Measurements from ENCODE around the gene EEF2.
"Not testable (repeated sequence)": the region's sequence is repeated elsewhere in the genome, so short reads cannot be mapped to it uniquely, and the experiment has no call there.

The EEF2 gene

DNA sequence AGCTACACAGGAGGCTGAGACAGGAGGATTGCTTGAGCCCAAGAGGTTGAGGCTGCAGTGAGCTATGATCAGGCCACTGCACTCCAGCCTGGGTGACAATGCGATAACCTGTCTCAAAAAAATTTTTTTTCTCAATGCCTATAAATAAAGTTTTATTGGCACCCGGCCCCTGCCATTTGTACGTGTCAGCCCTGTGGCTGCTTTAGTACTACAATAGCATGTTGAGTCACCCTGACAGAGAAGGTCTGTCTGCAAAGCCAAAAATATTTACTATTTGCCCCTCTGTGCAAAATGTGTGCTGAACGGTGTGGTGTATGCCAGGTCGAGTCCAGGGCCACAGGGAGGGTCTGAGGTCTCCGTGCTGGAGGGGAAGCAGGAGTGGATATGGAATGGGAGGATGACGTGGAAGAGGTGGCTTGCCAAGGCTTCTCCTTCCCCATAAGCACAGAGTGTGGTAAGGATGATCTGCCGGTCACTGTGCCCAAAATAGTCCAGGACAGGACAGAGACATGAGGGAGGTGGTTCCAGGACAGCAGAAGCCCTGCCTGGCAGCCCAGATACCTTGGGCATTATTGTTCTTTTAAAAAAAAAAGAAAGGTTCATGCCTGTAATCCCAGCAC lies 42.4 kb downstream of the EEF2 start:
- DNase-seq, result no peak

DNA sequence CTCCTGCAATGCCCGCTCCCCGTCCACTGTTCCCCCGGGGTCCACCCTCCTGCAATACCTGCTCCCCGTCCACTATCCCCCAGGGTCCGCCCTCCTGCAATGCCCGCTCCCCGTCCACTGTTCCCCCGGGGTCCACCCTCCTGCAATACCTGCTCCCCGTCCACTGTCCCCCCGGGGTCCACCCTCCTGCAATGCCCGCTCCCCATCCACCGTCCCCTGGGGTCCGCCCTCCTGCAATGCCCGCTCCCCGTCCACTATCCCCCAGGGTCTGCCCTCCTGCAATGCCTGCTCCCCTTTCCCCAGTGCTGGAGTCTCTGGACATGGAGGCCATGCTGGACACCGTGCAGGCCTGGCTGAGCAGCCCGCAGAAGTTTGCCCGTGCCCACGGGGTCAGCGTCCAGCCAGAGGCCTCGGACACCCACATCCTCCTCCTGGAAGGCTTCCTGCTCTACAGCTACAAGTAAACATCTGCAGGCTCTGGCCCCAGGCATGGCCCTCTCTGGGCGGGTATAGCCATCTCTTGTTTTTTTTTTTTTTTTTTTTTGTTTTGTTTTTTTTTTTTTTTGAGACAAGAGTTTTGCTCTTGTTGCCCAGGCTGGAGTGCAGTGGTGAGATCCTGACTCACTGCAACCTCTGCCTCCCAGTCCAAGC lies 46.8 kb downstream of the EEF2 start:
- DNase-seq, result not testable (repeated sequence)

DNA sequence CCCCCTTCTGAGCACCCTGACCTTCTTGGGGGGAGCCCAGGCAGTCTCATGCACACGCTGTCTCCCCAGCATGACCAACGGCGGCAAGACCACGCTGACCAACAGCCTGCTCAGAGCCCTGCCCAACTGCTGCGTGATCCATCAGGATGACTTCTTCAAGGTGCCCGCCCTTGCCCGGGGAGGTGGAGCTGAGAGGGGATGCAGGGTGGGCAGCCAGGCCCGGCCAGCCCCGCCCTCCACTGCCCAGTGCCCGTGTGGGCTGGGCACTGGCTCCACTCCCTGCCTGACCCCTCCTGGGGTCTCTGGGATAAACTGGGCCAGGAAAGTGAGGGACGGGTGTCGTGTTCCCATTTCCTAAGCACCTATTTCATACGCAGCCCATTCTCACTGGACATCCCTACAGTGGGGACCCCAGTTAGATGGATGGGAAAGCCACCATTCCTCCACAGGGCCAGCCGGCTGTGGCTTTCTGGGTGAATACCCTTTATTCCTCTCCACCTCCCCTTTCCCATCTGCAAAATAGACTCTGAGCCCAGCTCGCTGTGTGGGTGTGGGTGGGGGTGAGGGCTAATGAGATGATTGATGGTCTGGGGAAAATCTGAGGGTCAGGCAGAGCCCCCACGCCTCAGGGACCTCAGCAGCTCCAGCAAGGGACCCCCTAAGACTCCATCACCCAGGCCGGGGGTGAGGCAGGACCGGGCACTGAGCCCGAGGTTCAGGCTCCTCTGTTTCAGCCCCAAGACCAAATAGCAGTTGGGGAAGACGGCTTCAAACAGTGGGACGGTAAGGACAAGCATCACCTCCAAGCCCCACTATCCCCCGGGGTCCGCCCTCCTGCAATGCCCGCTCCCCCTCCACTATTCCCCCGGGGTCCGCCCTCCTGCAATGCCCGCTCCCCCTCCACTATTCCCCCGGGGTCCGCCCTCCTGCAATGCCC lies 48.5 kb downstream of the EEF2 start:
- no peak for DNase-seq

DNA sequence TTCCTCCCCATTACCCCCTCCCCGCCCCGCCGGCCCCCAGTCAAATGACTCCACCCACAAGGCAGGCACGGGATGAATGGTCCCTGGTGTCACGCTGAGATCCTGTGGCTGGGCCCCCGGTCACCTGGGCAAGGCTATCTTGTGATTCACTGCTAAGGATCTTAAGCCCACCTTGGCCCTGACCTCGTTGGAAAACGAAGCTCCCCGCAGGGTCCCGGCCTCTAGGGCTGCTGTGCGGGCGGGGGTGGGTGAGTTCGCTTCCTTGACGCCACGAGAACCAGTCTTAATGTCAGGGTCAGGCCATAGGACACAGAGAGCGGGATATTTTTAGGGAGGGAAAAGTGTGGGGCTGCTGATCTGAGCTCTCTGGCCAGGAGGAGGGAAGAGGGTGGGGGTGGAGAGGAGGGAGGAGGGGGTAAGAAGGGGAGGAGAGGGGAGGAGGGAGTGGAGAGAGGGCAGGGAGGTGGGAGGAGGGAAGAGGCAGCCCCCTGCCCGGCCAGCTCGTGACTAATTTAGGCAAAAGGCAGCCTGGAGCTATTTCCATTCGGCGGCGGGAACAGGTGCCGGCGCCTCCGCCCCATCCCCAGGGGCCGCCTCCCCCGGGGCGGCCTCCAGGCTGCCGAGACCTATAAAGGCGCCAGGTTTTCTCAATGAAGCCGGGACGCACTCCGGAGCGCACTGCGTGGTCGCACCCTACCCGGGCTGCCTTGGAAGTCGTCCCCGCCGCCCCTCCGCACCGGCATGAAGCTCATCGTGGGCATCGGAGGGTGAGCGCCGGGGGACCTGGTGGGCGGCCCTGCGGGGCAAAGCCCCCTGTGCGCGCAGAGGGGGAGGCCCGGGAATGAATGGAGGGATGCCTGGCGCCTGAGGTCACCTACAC lies 52.1 kb downstream of the EEF2 start, which contains the start of gene NMRK2:
Gene NMRK2 (plus strand): TSS at position 139 of the 880 bp plus-strand sequence. CDS start 603 bp downstream, at position 742.
- peak; percentile 14 for DNase-seq

DNA sequence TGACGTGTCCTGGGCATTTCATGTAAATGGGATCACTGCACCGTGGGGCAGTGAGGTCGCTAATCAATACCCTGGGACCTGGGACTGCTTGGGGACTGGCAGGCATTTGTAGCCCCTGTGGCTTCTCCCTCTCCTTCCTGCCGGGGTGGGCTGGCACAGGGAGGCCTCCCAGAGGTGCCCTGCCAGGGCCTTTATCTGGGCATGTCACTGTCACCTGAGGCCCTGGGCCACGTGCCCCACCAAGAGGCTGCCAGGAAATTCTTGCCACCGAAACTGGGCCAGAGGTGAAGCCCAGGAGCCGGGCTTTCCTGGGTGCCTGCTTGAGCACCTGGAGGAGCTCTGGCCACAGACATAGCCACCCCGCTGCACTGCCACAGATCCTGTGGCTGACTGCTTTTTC lies 54.2 kb downstream of the EEF2 start:
- no peak for DNase-seq

All from COR-L47 (cell line).